ENCODE results near the gene SPIN3. TPM values are rescaled to one million over a fixed set of nuclear protein-coding genes. Genes with fewer than 3 reads are reported as not detected.

SPIN3 gene
- total and polyA plus RNA-seq, 2 of the 8 experiments (the other 6 are each of a cell fraction or from before 2014, with no cell fraction given), result 9.1 to 13.3 TPM

DNA sequence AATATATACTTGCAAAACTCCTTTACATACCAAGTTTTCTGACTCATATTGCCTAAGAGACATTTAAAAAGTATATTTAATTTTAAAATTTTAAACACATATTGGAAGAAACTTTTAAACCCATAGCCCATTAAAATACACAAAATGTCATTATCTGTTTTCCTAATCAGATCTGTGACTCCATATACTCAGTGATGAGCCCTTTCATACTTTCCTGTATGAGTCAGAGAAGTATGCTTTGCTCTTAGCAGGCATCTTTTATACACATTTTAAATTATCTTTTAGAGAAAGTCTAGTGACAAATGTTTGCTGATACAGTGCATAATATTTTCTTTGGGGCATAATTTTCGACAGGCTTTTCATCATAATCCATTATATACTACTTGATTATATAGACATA is 26.4 kb downstream of the SPIN3 start (continued):
- TF ChIP-seq, protein P1, sequence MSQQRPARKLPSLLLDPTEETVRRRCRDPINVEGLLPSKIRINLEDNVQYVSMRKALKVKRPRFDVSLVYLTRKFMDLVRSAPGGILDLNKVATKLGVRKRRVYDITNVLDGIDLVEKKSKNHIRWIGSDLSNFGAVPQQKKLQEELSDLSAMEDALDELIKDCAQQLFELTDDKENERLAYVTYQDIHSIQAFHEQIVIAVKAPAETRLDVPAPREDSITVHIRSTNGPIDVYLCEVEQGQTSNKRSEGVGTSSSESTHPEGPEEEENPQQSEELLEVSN (IDR thresholded peaks at IDR 0.05), result no peak

Measured in H1 (cell line).